ENCODE measurements around the gene TAX1BP3.

Gene TAX1BP3

DNA sequence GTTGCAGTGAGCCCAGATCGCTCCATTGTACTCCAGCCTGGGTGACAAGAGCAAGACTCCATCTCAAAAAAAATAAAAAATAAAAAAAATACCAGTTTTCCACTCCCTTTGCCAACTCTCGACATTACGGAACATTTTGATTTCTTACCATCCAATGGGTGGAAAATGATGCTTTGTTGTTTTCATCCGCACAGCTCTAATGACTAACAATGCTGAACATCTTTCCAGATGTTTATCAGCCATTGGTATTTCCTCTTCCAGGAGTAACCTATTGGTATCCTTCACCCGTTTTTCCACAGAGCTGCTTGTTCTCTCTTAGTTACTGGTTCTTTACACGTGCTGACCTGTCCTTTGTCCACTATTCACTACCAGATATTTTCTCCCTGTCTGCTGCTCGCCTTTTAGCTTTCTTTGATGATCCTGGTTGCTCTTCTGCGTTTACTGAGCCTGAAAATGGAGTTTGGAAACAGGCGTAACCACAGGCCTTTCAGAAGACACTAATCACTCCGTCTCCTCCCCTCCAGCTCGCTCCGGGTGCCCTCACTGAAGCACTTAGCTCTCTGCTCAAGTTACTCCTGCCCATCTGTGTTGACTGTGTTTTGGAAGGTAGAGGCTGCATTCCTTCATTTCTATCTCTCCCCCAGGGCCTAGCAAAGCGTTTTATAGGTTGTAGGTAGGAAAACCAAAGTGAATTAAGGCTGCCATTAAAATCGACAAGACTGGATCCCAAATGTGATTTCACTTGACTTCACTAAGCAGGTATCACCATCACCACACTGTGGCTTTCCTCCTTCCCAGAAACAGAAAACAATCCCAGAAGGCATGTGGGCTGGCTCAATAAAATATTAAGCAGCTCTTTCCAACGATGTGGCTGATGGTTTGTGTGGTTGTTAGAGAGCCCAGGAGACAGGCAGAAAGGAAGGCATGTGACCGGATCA lies 41.3 kb downstream of the TAX1BP3 start:
- DNase-seq (ENCODE audit: low spot score): no peak

DNA sequence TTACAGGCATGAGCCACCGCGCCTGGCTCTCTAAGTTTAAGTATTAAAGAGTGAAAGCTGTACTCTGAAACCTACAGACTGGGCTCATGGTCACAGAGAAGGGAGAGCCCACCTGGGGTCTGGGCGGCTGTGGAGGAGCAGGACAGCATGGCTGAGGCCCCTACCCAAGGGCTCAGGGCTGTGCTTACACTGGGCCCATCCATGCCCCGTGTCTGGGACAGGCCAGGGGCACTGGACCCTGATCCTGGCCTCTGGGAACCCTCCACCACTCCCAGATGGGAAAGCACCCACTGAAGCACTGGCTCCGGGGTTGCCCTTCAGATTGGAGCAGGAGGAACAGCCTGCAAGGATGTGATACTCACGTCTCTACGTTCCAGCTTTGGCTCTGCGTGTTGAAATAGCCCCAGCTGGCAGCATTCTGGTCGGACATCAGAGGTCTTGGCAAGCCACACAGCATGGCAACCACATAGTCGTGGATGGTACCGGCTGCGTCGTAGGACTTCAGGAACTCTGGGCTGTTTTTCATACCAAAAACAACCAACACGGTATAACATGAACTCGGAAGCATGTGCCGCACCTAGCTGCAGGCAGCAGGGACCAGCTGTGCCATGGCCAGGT lies 45.3 kb downstream of the TAX1BP3 start:
- DNase-seq (ENCODE audit: low spot score): no peak

DNA sequence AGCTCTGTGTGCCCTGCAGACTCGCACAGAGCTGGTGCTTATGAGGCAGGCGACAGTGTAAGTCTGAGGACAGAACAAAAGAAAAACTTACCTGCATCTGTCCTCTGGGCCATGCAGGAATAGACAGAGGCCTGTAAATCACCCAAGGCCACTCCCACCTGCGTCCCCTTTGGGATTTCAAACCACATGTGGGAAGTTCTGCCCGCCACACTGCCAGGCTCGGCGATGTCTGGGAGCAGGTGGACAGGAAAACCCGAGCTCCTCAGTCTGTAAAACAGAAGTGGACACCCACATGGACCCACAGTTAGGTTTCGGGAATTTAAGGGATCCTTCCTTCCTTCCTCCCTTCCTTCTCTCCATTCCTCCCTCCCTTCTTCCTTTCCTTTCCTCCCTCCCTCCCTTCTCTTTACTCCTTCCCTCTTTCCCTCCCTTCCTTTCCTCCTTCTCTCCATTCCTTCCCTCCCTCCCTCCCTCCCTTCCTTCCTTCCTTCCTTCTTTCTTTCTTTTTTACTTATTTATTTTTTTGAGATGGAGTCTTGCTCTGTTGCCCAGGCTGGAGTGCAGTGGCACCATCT lies 47.1 kb downstream of the TAX1BP3 start:
- no peak for DNase-seq (ENCODE audit: low spot score)

DNA sequence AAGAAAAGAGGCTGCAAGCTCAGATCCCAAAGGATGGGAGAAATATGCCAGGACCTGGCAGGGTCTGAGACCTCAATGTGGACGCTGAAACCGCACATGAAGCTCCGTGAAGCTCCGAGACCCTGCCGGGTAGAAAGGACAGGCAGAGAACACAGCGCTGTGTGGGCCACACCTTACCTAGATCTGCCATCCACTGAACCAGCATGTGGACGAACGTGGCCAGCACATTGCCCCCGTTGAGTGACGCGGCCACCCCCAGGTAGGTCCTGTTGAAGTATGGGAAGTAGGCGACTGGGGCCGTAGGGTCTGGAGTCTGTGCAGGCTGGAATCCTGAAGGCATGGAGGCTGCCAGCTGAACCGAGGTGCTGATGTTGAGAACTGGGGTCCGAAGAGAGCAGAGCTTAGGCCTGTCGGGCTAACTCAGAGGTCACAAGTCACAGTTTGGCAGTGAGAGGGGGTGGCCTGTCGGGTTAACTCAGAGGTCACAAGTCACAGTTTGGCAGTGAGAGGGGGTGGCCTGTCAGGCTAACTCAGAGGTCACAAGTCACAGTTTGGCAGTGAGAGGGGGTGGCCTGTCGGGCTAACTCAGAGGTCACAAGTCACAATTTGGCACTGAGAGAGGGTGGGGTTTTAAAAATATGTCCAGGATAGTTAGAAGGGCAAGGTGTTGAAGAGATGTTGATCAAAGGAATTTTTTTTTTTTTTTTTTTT lies 53.1 kb downstream of the TAX1BP3 start:
- no peak for DNase-seq (ENCODE audit: low spot score)

DNA sequence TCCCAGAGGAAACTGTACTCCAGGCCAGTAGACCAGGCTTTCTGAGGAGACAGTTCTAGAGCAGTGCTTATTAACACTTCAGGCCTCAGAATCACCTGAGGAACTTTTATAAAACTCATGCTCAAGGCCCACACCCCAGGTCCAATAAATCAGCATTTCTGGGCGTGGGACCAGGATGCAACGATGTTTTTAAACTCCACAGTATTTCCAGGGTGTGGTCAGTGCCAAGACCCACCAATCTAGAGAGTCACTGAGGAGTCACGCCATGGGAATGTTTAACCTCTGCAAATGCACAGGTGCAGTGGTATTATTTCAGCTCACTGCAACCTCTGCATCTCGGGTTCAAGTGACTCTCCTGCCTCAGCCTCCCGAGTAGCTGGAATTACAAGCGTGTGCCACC lies 55.3 kb downstream of the TAX1BP3 start:
- DNase-seq (ENCODE audit: low spot score): no peak
